Prostate gland (tissue), 2 donors: ENCODE results near the gene PITPNC1. TPM values are rescaled to one million over a fixed set of nuclear protein-coding genes. Genes with fewer than 3 reads are reported as not detected.
A peak's percentile ranks its signal among the peaks of the same experiment; 100 is the strongest.

Experiments
- DNase-seq: peaks from one replicate; pipeline ENCODE4 v3.0.0-alpha.2; 2019; ENCODE audit warnings: low spot score
- H3K27ac ChIP-seq, 2 donors: fragments of 200-600 bp; sonication (generic); 2 replicates each; pipeline ENCODE4 v1.5.1; 2017 to 2019
- H3K27me3 ChIP-seq: fragments of 200-600 bp; sonication (generic); replicated peaks from 2 replicates; pipeline ENCODE4 v1.5.1; 2019; ENCODE audit not compliant: insufficient read depth
- H3K36me3 ChIP-seq, 2 donors: fragments of 200-600 bp; sonication (generic); 1 replicate in 1 of 2; 2 replicates in 1 of 2; pipeline versions ENCODE4 v1.5.1 to v1.8.1; 2017 to 2019
- H3K4me1 ChIP-seq: fragments of 200-600 bp; sonication (generic); replicated peaks from 2 replicates; pipeline ENCODE4 v1.5.1; 2019
- H3K4me3 ChIP-seq, 2 donors: fragments of 200-600 bp; sonication (generic); 2 replicates each; pipeline ENCODE4 v1.5.1; 2017 to 2019
- H3K9me3 ChIP-seq: fragments of 200-600 bp; sonication (generic); 2 replicates; pipeline ENCODE4 v1.5.1; 2017
- POLR2A ChIP-seq: fragments of 450-650 bp; IDR thresholded peaks from one replicate; pipeline ENCODE4 v1.6.1; 2016; ENCODE audit warnings: antibody characterized with exemption, mild to moderate bottlenecking
- POLR2AphosphoS5 ChIP-seq: sonication (generic); formaldehyde crosslinking; IDR thresholded peaks from one replicate; pipeline ENCODE4 v1.6.1; 2017; ENCODE audit warnings: antibody characterized with exemption
- WGBS: methylation state at CpG from one replicate; pipeline ENCODE4 v1.1.5; 2018; 5-methylcytosine and 5-hydroxymethylcytosine counted together
- intact Hi-C: fragments of 100-400 bp; cut with DNase I; formaldehyde crosslinking; loops from one replicate; pipeline ENCODE4 v1.14.2; 2022
- total RNA-seq, 2 donors: library from RNA; depleted of rRNA; stranded (reverse); fragments of >200 nt; gene quantifications; one replicate each; pipeline ENCODE4 v1.1.0, GENCODE V29; 2016
- TF ChIP-seq, protein P1 (sequence below), 4 experiments: fragments of 200-600 bp in 2 of 4; fragments of 450-650 bp in 2 of 4; sonication (generic) in 2 of 4; IDR thresholded peaks; 1 replicate in 3 of 4; 2 replicates in 1 of 4; pipeline ENCODE4 v1.5.1; 2016 to 2019; ENCODE audit warnings: antibody characterized with exemption in 4 of 4, mild to moderate bottlenecking in 2 of 4, moderate library complexity in 2 of 4

The PITPNC1 gene
- total RNA-seq, 2 donors from 2014 or later = 10.1 to 12.9 TPM

DNA sequence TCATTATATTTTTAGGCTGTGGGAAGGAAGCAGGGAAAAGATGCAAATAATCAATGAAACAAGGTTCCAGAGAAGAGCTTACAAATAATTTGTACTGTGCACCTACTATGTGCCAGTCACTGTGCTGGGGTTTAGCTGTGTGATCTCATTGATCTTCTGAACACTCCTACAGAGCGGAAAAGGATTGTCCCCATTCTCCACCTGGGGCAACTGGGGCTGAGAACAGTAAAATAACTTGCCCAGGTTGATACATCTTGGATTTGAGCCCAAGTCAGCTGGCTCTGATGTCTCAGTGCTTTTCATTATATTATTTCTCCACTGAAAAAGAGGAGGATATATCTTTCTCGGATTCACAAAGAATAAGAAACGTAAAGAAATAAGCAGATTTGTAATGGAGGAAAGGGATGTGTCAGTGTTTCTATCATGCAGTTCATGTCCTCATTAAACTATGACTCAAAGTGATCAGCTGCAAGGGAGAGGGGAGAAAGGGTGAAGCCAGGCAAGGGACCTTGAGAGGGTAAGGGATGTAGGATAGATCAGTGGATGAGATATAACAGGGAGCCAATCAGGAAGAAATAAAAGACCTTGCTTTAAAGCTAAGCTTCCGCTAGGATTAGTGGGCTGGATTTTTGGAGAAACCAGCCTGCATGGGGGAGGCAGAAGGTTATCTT lies 197.0 kb downstream of the PITPNC1 start:
- Histone ChIP-seq H3K36me3 (no peaks in the 10 kb centered on the region), H3K9me3 (no peaks in the 10 kb centered on the region), H3K27ac (no peak overlapping the region), H3K4me3 (no peak overlapping the region), H3K27me3 (no peaks in the 10 kb centered on the region), H3K4me1 (no peaks in the 10 kb centered on the region)
- intact Hi-C loops = no loop called here
- 91% methylated on average over 4 of the region's 4 CpGs for WGBS
- no peak for TF ChIP-seq POLR2AphosphoS5
- TF ChIP-seq POLR2A = no peak
- TF ChIP-seq, protein P1, sequence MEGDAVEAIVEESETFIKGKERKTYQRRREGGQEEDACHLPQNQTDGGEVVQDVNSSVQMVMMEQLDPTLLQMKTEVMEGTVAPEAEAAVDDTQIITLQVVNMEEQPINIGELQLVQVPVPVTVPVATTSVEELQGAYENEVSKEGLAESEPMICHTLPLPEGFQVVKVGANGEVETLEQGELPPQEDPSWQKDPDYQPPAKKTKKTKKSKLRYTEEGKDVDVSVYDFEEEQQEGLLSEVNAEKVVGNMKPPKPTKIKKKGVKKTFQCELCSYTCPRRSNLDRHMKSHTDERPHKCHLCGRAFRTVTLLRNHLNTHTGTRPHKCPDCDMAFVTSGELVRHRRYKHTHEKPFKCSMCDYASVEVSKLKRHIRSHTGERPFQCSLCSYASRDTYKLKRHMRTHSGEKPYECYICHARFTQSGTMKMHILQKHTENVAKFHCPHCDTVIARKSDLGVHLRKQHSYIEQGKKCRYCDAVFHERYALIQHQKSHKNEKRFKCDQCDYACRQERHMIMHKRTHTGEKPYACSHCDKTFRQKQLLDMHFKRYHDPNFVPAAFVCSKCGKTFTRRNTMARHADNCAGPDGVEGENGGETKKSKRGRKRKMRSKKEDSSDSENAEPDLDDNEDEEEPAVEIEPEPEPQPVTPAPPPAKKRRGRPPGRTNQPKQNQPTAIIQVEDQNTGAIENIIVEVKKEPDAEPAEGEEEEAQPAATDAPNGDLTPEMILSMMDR (IDR thresholded peaks at IDR 0.05) = no peak
- DNase-seq = no peak

DNA sequence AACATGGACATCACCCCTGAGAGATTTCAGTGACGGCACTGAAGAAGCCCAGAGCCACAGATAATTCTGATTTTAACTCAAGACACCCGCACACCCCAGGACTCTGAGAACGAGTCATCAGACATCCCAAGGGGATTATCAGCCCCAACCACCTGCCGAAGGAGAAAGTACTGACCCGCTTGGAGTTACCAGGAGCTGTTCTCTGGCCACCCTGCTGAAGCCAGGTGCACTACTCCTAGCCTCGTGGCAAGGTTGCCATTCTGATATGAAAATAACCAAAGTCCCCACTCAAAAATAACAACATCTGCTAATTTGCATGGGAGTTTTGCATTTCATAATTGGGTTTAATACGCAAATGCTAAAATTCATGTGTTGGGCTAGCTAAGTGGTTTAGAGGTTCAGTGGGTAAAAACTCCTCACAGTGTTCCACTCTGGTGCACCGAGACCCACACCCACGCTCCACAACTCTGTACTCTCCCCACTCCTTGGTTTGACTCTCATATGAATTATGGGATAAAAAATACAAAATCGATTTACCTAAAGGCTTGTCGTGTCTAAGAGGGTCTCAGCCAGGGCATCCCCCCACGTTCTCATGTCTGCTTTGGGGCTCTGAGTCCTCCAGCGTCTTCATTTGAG lies 197.7 kb downstream of the PITPNC1 start:
- H3K27ac ChIP-seq = no peak overlapping the region
- TF ChIP-seq, protein P1 (IDR thresholded peaks at IDR 0.05) = no peak
- TF ChIP-seq POLR2A = no peak
- no peak for TF ChIP-seq POLR2AphosphoS5
- intact Hi-C loops = no loop called here
- H3K4me1 ChIP-seq = no peaks in the 10 kb centered on the region
- WGBS = 83% methylated on average over 13 of the region's 13 CpGs
- H3K9me3 ChIP-seq = no peaks in the 10 kb centered on the region
- no peaks in the 10 kb centered on the region for H3K27me3 ChIP-seq
- DNase-seq = no peak
- H3K4me3 ChIP-seq = no peak overlapping the region
- H3K36me3 ChIP-seq = no peaks in the 10 kb centered on the region

DNA sequence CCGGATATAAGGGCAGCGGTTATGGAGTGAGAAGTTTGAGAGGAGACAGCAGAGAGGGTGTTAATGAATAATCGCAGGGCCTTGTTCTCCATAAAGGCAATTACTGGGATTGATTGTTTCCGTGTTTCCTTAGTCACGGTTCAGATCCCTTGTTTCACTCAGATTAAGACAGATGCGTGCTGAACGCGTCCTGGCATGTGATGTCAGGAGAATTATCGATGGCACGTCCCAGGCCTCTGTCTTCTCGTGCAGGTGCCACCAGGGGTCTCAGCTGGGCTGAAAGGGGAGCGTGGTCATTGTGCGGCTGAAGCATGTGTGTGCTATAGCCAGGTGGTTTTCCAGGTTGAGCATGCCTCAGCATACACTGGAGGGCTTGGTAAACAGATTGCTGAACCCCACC lies 198.2 kb downstream of the PITPNC1 start:
- Histone ChIP-seq H3K4me1 (no peaks in the 10 kb centered on the region), H3K36me3 (no peaks in the 10 kb centered on the region), H3K4me3 (no peak overlapping the region), H3K27ac (no peak overlapping the region), H3K9me3 (no peaks in the 10 kb centered on the region), H3K27me3 (no peaks in the 10 kb centered on the region)
- peak; percentile 20 for DNase-seq
- TF ChIP-seq, protein P1 (IDR thresholded peaks at IDR 0.05) = peak in 2 of 4 experiments; percentile 17 to 25
- no peak for TF ChIP-seq POLR2A
- WGBS = 44% methylated on average over 13 of the region's 13 CpGs
- intact Hi-C loops = no loop called here

DNA sequence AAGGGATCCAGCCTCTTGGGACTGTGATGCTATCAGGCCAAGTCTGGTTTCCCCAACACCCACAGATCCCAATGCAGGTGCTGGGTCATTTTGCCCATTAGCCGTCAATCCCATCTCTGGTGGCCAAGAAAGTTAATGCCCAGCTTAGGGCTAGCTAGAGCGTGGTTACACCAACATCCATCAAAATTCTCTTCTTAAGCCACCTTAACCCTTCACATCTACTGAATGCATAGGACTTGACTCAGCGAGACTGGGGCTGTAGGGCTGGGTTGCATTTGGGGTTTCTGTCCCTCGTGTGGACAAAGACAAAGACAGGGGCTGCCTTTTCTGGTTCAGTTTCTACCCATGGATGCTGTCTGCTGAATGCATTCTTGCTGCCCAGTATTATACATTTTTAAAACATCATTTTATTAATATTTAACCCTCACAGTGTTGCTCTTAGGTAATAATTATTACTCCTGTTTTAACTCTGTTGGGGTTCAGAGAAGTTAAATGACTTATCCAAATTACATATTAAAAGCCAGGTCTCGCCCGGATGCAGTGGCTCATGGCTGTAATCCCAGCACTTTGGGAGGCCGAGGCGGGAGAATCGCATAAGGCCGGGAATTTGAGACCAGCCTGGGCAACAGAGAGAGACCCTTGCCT lies 199.5 kb downstream of the PITPNC1 start:
- intact Hi-C loops = no loop called here
- no peak overlapping the region for H3K27ac ChIP-seq
- TF ChIP-seq, protein P1 (IDR thresholded peaks at IDR 0.05) = no peak
- TF ChIP-seq POLR2A (no peak), POLR2AphosphoS5 (no peak)
- no peak overlapping the region for H3K4me3 ChIP-seq
- 97% methylated on average over 10 of the region's 10 CpGs for WGBS
- no peaks in the 10 kb centered on the region for H3K9me3 ChIP-seq
- H3K27me3 ChIP-seq = no peaks in the 10 kb centered on the region
- H3K4me1 ChIP-seq = no peaks in the 10 kb centered on the region
- DNase-seq = no peak
- H3K36me3 ChIP-seq = no peaks in the 10 kb centered on the region
